Trophoblast cell (in vitro differentiated cells and primary cell): ENCODE data around the gene FBXO7.

ENCODE experiments used
- DNase-seq, 2 donors: peaks; one replicate each; pipeline ENCODE4 v3.0.0-alpha.2; 2016
- H2AFZ ChIP-seq: 2 replicates; pipeline ENCODE4 v1.6.1; 2013; ENCODE audit warnings: low read length, moderate library complexity, mild to moderate bottlenecking; ENCODE audit not compliant: insufficient read depth, poor library complexity
- H2AK5ac ChIP-seq: 2 replicates; pipeline ENCODE4 v1.6.1; 2013; ENCODE audit warnings: mild to moderate bottlenecking, low read length
- H2BK120ac ChIP-seq: 2 replicates; pipeline ENCODE4 v1.6.1; 2013; ENCODE audit warnings: low read length, mild to moderate bottlenecking, moderate library complexity; ENCODE audit not compliant: insufficient read depth, poor library complexity
- H2BK12ac ChIP-seq: 2 replicates; pipeline ENCODE4 v1.6.1; 2013; ENCODE audit warnings: mild to moderate bottlenecking, low read length, moderate library complexity
- H2BK5ac ChIP-seq: 2 replicates; pipeline ENCODE4 v1.6.1; 2013; ENCODE audit warnings: low read length, low read depth, moderate library complexity, mild to moderate bottlenecking; ENCODE audit not compliant: poor library complexity
- H3K14ac ChIP-seq: 2 replicates; pipeline ENCODE4 v1.6.1; 2013; ENCODE audit warnings: mild to moderate bottlenecking, low read length
- H3K18ac ChIP-seq: 2 replicates; pipeline ENCODE4 v1.6.1; 2013; ENCODE audit warnings: mild to moderate bottlenecking, low read length
- H3K23ac ChIP-seq: 2 replicates; pipeline ENCODE4 v1.6.1; 2013; ENCODE audit warnings: low read length
- H3K27ac ChIP-seq: 2 replicates; pipeline ENCODE4 v1.5.1; 2013; ENCODE audit warnings: low read depth, mild to moderate bottlenecking, inconsistent platforms, low read length, moderate library complexity
- H3K27me3 ChIP-seq: 2 replicates; pipeline ENCODE4 v1.6.1; 2013; ENCODE audit warnings: inconsistent platforms, mild to moderate bottlenecking, low read length, moderate library complexity; ENCODE audit not compliant: insufficient read depth
- H3K36me3 ChIP-seq, 2 experiments: 1 replicate in 1 of 2; 2 replicates in 1 of 2; pipeline ENCODE4 v1.6.1; 2013; ENCODE audit warnings: low read length in 2 of 2, mild to moderate bottlenecking in 2 of 2, moderate library complexity in 1 of 2; ENCODE audit not compliant: insufficient read depth in 2 of 2, control insufficient read depth in 1 of 2
- H3K4ac ChIP-seq: 2 replicates; pipeline ENCODE4 v1.6.1; 2013; ENCODE audit warnings: low read depth, mild to moderate bottlenecking, low read length, moderate library complexity
- H3K4me1 ChIP-seq, 2 experiments: 1 replicate in 1 of 2; 2 replicates in 1 of 2; pipeline ENCODE4 v1.6.1; 2013; ENCODE audit warnings: low read length in 2 of 2, mild to moderate bottlenecking in 2 of 2, moderate library complexity in 1 of 2; ENCODE audit not compliant: insufficient read depth in 2 of 2, control insufficient read depth in 1 of 2
- H3K4me2 ChIP-seq: 2 replicates; pipeline ENCODE4 v1.6.1; 2013; ENCODE audit warnings: inconsistent platforms, mild to moderate bottlenecking, low read length, moderate library complexity
- H3K4me3 ChIP-seq: 2 replicates; pipeline ENCODE4 v1.5.1; 2013; ENCODE audit warnings: mild to moderate bottlenecking, low read depth, low read length, inconsistent platforms
- H3K79me1 ChIP-seq: one replicate; pipeline ENCODE4 v1.6.1; 2013; ENCODE audit warnings: low read length
- H3K79me2 ChIP-seq: 2 replicates; pipeline ENCODE4 v1.6.1; 2013; ENCODE audit warnings: low read length, mild to moderate bottlenecking; ENCODE audit not compliant: control insufficient read depth, insufficient read depth, poor library complexity
- H3K9ac ChIP-seq: 2 replicates; pipeline ENCODE4 v1.6.1; 2013; ENCODE audit warnings: mild to moderate bottlenecking, low read length
- H3K9me3 ChIP-seq: 2 replicates; pipeline ENCODE4 v1.6.1; 2013; ENCODE audit warnings: low read depth, mild to moderate bottlenecking, control low read depth, inconsistent platforms, low read length; ENCODE audit not compliant: insufficient read depth
- H4K12ac ChIP-seq: 2 replicates; pipeline ENCODE4 v1.6.1; 2013; ENCODE audit warnings: low read depth, mild to moderate bottlenecking, low read length, moderate library complexity
- H4K8ac ChIP-seq: 2 replicates; pipeline ENCODE4 v1.6.1; 2013; ENCODE audit warnings: low read depth, mild to moderate bottlenecking, low read length, moderate library complexity
- H4K91ac ChIP-seq: one replicate; pipeline ENCODE4 v1.6.1; 2013; ENCODE audit warnings: low read depth, mild to moderate bottlenecking, low read length, moderate library complexity
- WGBS: extraction: QIAGEN DNeasy Blood & Tissue Kit; methylation state at CpG from one replicate; pipeline ENCODE4 v1.1.7; 2013; ENCODE audit warnings: missing lambda C conversion rate; ENCODE audit not compliant: insufficient read length, insufficient coverage; ENCODE audit errors: extremely low coverage; 5-methylcytosine and 5-hydroxymethylcytosine counted together

Gene FBXO7

GRCh38 chr22:32532820-32533128 is 58.2 kb downstream of the FBXO7 start:
- no peak overlapping the region for H4K8ac ChIP-seq
- no peak overlapping the region for H2BK120ac ChIP-seq
- no peak overlapping the region for H3K4me2 ChIP-seq
- H2BK5ac ChIP-seq, result no peak overlapping the region
- no peaks in the 10 kb centered on the region for H3K27me3 ChIP-seq
- H2AFZ ChIP-seq, result no peak overlapping the region
- H4K12ac ChIP-seq, result no peak overlapping the region
- whole genome bisulfite sequencing, result no CpG with 5 or more reads among the region's 10 CpGs
- H2AK5ac ChIP-seq, result no peak overlapping the region
- no peak overlapping the region for H3K14ac ChIP-seq
- no peak overlapping the region for H3K9ac ChIP-seq
- no peak overlapping the region for H3K27ac ChIP-seq
- no peak overlapping the region for H2BK12ac ChIP-seq
- no peak overlapping the region for H3K4ac ChIP-seq
- H3K4me1 ChIP-seq, result peaks cover 30 to 33% of the 10 kb centered on the region in 2 experiments
- peaks cover 0 to under 1% of the 10 kb centered on the region in 2 experiments for H3K36me3 ChIP-seq
- H4K91ac ChIP-seq, result peak overlapping the region; percentile 9
- H3K9me3 ChIP-seq, result no peaks in the 10 kb centered on the region
- H3K79me1 ChIP-seq, result peaks cover 20% of the 10 kb centered on the region
- DNase-seq, result no peak
- peaks cover 4% of the 10 kb centered on the region for H3K79me2 ChIP-seq
- no peak overlapping the region for H3K23ac ChIP-seq
- H3K18ac ChIP-seq, result no peak overlapping the region
- no peak overlapping the region for H3K4me3 ChIP-seq

- no peak overlapping the region for H2AFZ ChIP-seq
- peaks cover 30 to 33% of the 10 kb centered on the region in 2 experiments for H3K4me1 ChIP-seq
- WGBS, result no CpG with 5 or more reads among the region's 15 CpGs
- DNase-seq, result peak; percentile 64
- peaks cover 0 to 2% of the 10 kb centered on the region in 2 experiments for H3K36me3 ChIP-seq
- peak overlapping the region; percentile 30 for H2BK12ac ChIP-seq
- peak overlapping the region; percentile 11 for H3K27ac ChIP-seq
- no peak overlapping the region for H3K4me2 ChIP-seq
- peak overlapping the region; percentile 21 for H3K14ac ChIP-seq
- H3K4ac ChIP-seq, result peak overlapping the region; percentile 10
- H3K18ac ChIP-seq, result no peak overlapping the region
- H4K8ac ChIP-seq, result peak overlapping the region; percentile 47
- H4K91ac ChIP-seq, result peak overlapping the region; percentile 61
- peak overlapping the region; percentile 27 for H2AK5ac ChIP-seq
- H3K9me3 ChIP-seq, result no peaks in the 10 kb centered on the region
- peak overlapping the region; percentile 20 for H2BK120ac ChIP-seq
- H3K4me3 ChIP-seq, result no peak overlapping the region
- H3K23ac ChIP-seq, result no peak overlapping the region
- H4K12ac ChIP-seq, result no peak overlapping the region
- no peak overlapping the region for H3K9ac ChIP-seq
- no peak overlapping the region for H2BK5ac ChIP-seq
- H3K27me3 ChIP-seq, result no peaks in the 10 kb centered on the region
- peaks cover 4% of the 10 kb centered on the region for H3K79me2 ChIP-seq
- peaks cover 20% of the 10 kb centered on the region for H3K79me1 ChIP-seq
These were observed 58.9 kb downstream of the FBXO7 start for GRCh38 chr22:32533265-32534111.

- H3K4ac ChIP-seq, result peak overlapping the region; percentile 10
- WGBS, result no CpG with 5 or more reads among the region's 15 CpGs
- H3K79me1 ChIP-seq, result peaks cover 16% of the 10 kb centered on the region
- peaks cover 29 to 37% of the 10 kb centered on the region in 2 experiments for H3K4me1 ChIP-seq
- H4K12ac ChIP-seq, result no peak overlapping the region
- no peaks in the 10 kb centered on the region for H3K27me3 ChIP-seq
- peaks cover 4% of the 10 kb centered on the region for H3K79me2 ChIP-seq
- peak overlapping the region; percentile 11 for H3K27ac ChIP-seq
- no peak overlapping the region for H3K4me3 ChIP-seq
- no peaks in the 10 kb centered on the region for H3K9me3 ChIP-seq
- H2BK120ac ChIP-seq, result peak overlapping the region; percentile 20
- H2BK5ac ChIP-seq, result no peak overlapping the region
- peak overlapping the region; percentile 37 for H3K18ac ChIP-seq
- H3K14ac ChIP-seq, result peak overlapping the region; percentile 21
- peak; percentile 85 to 87 for DNase-seq
- H4K91ac ChIP-seq, result peak overlapping the region; percentile 61
- peak overlapping the region; percentile 47 for H4K8ac ChIP-seq
- no peak overlapping the region for H3K4me2 ChIP-seq
- H3K36me3 ChIP-seq, result peaks cover 0 to 2% of the 10 kb centered on the region in 2 experiments
- H2BK12ac ChIP-seq, result peak overlapping the region; percentile 37
- H3K9ac ChIP-seq, result no peak overlapping the region
- peak overlapping the region; percentile 20 for H2AK5ac ChIP-seq
- H2AFZ ChIP-seq, result no peak overlapping the region
- H3K23ac ChIP-seq, result no peak overlapping the region
These were observed 59.9 kb downstream of the FBXO7 start for GRCh38 chr22:32534252-32535235.

GRCh38 chr22:32535531-32536190 is 61.0 kb downstream of the FBXO7 start:
- Histone ChIP-seq H3K4ac (no peak overlapping the region), H4K12ac (no peak overlapping the region), H4K91ac (no peak overlapping the region), H2BK120ac (no peak overlapping the region), H4K8ac (no peak overlapping the region), H2AFZ (no peak overlapping the region), H2BK12ac (no peak overlapping the region), H3K18ac (no peak overlapping the region), H3K4me1 (peaks cover 34 to 41% of the 10 kb centered on the region in 2 experiments), H3K27me3 (no peaks in the 10 kb centered on the region), H3K4me2 (no peak overlapping the region), H3K27ac (no peak overlapping the region), H3K14ac (no peak overlapping the region), H3K79me2 (peaks cover 4% of the 10 kb centered on the region), H3K9me3 (no peaks in the 10 kb centered on the region), H2BK5ac (no peak overlapping the region), H2AK5ac (peak overlapping the region; percentile 2), H3K23ac (no peak overlapping the region), H3K4me3 (no peak overlapping the region), H3K9ac (no peak overlapping the region), H3K79me1 (peaks cover 19% of the 10 kb centered on the region), H3K36me3 (peaks cover 0 to 2% of the 10 kb centered on the region in 2 experiments)
- DNase-seq, result no peak
- no CpG with 5 or more reads among the region's 11 CpGs for WGBS
